ENCODE data around the gene FOXP1. TPM values are rescaled to one million over a fixed set of nuclear protein-coding genes. Genes with fewer than 3 reads are reported as not detected.
A peak's percentile ranks its signal among the peaks of the same experiment; 100 is the strongest.

The FOXP1 gene
- total RNA-seq, 1 donor from 2014 or later: 26.1 TPM

DNA sequence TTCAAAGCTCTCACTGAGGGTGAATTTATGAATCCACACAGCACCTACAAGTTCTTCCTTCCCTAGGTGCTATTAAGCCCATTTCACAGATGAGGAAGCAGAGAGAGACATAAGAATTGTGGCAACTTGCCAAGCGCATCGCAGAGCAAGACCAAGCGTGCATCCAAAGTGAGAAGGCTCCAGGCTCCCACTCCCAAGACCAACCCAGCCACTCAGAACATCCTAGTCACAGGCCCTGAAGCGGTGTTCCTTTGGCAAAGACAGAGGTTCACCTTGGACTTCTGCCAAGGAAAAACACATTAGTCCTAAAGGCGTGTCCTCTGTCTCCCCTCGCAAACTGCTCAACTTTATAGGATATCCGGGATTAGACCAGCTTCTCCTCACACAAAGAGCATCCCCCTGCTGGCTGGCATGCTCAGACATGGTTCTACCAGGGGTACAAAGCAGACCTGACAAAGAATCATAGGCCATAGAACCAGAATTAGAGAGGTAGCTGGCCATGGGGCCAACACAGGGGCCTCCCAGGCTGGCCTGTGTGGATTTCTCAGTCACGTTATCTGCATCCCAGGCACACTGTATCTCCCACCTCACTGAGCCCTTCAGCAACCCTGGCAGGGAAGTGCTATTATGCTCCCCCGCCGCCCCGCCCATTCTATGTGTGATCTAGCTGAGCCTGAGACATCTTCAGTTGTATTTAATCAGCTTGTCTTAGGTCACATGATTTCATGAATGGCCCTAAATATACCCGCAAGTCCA is 160.2 kb downstream of the FOXP1 start:
- TF ChIP-seq, protein P1, sequence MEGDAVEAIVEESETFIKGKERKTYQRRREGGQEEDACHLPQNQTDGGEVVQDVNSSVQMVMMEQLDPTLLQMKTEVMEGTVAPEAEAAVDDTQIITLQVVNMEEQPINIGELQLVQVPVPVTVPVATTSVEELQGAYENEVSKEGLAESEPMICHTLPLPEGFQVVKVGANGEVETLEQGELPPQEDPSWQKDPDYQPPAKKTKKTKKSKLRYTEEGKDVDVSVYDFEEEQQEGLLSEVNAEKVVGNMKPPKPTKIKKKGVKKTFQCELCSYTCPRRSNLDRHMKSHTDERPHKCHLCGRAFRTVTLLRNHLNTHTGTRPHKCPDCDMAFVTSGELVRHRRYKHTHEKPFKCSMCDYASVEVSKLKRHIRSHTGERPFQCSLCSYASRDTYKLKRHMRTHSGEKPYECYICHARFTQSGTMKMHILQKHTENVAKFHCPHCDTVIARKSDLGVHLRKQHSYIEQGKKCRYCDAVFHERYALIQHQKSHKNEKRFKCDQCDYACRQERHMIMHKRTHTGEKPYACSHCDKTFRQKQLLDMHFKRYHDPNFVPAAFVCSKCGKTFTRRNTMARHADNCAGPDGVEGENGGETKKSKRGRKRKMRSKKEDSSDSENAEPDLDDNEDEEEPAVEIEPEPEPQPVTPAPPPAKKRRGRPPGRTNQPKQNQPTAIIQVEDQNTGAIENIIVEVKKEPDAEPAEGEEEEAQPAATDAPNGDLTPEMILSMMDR (conservative IDR thresholded peaks at IDR 0.05; ENCODE audit: low read depth, low read length): peak; percentile 43
- no peak for DNase-seq (ENCODE audit: low read depth)

DNA sequence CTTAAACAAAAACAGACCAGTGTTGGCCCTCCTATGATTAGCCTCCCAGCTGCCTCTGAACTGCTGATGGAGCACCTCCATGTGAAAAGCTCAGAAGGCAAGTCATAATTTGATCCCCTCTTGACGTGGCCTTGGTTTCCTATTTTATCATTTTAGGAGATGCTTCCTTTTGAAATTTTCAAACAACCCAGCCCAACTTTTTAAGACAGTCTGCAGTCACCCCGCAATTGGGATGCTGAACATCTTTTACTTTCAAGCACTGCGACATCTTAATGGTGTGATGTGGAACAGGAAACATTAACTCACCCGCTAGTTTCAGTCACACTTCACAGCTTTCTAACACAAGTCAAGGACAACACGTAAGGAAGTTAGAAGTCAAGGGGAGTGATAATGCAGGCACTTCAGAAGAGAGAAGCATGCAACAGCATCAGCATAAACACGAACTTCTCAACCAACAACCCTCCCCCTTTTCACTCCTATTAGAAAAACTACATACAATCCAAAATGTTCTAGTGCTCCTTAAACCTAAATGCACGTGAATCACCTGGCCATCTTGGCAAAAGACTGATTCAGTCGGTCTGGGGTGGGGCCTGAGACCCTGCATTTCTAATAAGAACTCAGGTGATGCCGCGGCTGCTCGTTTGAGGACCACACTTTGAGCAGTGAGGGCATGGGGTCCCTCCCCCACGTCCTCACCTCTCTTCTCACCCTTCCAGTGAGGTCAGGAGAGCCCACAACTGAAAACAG is 161.5 kb downstream of the FOXP1 start:
- TF ChIP-seq, protein P1 (conservative IDR thresholded peaks at IDR 0.05; ENCODE audit: low read depth, low read length): no peak
- no peak for DNase-seq (ENCODE audit: low read depth)
- no peak overlapping the region for H3K4me3 ChIP-seq (ENCODE audit: low read depth, low read length)

More for the DNA sequence above, 160.2 kb downstream of the FOXP1 start:
- H3K4me3 ChIP-seq (ENCODE audit: low read depth, low read length): no peak overlapping the region

DNA sequence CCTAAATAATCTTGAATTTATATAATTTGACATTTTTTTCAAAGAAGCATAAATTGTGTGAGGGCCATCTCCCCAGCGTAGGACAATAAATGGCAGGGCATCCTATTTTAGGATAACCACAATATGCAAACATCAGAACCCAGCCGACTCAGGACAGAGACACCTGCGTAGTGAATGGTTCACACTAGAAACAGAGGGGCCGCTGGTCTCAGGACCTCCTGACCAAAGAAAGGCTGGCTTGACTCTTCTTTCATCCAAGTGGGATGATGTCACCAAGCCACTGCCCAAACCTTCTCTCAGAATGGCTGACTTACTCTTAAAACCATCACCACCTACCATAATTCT is 162.1 kb downstream of the FOXP1 start:
- no peak for DNase-seq (ENCODE audit: low read depth)
- TF ChIP-seq, protein P1 (conservative IDR thresholded peaks at IDR 0.05; ENCODE audit: low read depth, low read length): no peak

DNA sequence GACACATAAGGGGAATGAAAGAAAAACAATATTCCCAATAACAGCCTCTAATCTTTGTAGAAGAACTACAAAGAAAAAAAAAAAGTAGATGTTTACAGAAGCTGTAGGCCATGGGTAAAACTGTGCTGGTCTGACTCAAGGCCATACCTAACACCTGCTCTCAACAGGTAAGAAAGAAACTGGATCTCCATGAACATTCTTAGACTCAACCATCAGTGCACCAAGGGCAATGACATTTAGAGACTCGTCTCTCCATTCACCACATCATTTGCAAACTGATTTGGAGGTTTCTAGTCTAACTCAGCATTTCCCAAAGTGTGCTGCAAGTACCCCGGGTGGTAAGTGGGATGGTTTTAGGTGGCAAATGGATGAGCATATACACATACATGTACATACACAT is 164.2 kb downstream of the FOXP1 start:
- H3K4me3 ChIP-seq (ENCODE audit: low read depth, low read length): no peak overlapping the region
- TF ChIP-seq, protein P1 (conservative IDR thresholded peaks at IDR 0.05; ENCODE audit: low read depth, low read length): no peak
- DNase-seq (ENCODE audit: low read depth): no peak

More for the DNA sequence above, 162.1 kb downstream of the FOXP1 start:
- H3K4me3 ChIP-seq (ENCODE audit: low read depth, low read length): no peak overlapping the region

DNA sequence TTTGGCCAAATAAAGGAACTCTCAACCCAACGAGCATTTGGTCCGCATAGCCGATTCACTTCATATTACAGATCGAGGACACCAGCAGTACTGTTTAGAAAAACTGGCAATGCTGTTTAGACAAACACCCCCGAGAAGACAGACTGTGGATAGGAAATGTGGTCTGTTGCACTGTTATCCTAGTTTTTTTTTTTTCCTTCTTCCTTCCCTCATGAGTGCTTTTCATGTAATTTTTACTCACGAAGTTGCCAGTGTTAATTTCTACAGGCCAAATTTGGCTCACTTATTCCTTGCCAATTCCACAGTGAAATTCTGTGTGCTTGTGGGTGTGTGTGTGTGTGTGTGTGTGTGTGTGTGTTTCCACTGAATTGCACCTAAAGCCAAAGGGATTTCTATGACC is 165.7 kb downstream of the FOXP1 start:
- TF ChIP-seq, protein P1 (conservative IDR thresholded peaks at IDR 0.05; ENCODE audit: low read depth, low read length): no peak
- no peak for DNase-seq (ENCODE audit: low read depth)
- no peak overlapping the region for H3K4me3 ChIP-seq (ENCODE audit: low read depth, low read length)

DNA sequence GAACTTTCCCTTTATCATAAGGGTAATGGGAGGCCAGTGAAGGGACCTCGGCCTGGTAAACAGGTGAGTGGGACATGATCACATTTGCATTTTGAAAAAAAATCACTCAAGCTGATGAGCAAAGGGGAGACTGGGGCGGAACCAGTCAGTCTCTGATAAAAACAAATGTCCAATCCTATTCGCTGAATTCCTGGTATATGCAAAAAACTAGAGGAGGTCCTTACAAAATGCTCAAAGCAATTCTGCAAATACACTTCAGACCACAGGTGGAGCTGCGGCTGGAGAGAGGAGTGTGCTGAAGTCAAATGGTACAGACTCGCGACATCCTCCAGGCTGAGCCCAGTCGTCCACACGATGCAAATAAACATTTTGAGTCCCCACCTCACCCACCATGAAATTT is 166.7 kb downstream of the FOXP1 start:
- TF ChIP-seq, protein P1 (conservative IDR thresholded peaks at IDR 0.05; ENCODE audit: low read depth, low read length): no peak
- no peak overlapping the region for H3K4me3 ChIP-seq (ENCODE audit: low read depth, low read length)
- no peak for DNase-seq (ENCODE audit: low read depth)
